Stomach (tissue), 9 donors: ENCODE measurements around the gene TANGO6. TPM values are rescaled to one million over a fixed set of nuclear protein-coding genes. Genes with fewer than 3 reads are reported as not detected.
A peak's percentile ranks its signal among the peaks of the same experiment; 100 is the strongest.
"Not testable (repeated sequence)": the region's sequence is repeated elsewhere in the genome, so short reads cannot be mapped to it uniquely, and the experiment has no call there.

ENCODE experiments used
- DNase-seq, 2 donors: peaks; one replicate each; pipeline versions ENCODE4 v3.0.0 to v3.0.0-alpha.2; 2013 to 2019
- H3K27ac ChIP-seq, 5 donors: fragments of 200-600 bp in 4 of 5; sonication (generic) in 4 of 5; one replicate each; pipeline ENCODE4 v1.5.1; 2013 to 2019; ENCODE audit warnings: mild to moderate bottlenecking in 1 of 5, moderate library complexity in 1 of 5
- H3K27me3 ChIP-seq, 3 donors: fragments of 200-600 bp; sonication (generic); one replicate each; pipeline ENCODE4 v1.5.1; 2017 to 2019; ENCODE audit warnings: mixed run types in 1 of 3
- H3K36me3 ChIP-seq, 4 donors: fragments of 200-600 bp; sonication (generic); 1 replicate in 3 of 4; 2 replicates in 1 of 4; pipeline ENCODE4 v1.5.1; 2016 to 2019
- H3K4me1 ChIP-seq, 4 donors: fragments of 200-600 bp; sonication (generic); one replicate each; pipeline ENCODE4 v1.5.1; 2016 to 2019
- H3K4me3 ChIP-seq, 4 donors: fragments of 200-600 bp; sonication (generic) in 3 of 4; one replicate each; pipeline ENCODE4 v1.5.1; 2016 to 2019; ENCODE audit warnings: mild to moderate bottlenecking in 1 of 4
- H3K9me3 ChIP-seq, 4 donors: fragments of 200-600 bp; sonication (generic); one replicate each; pipeline ENCODE4 v1.5.1; 2016 to 2019
- CTCF ChIP-seq, 7 experiments: fragments of 450-650 bp in 4 of 7; fragments of 200-600 bp in 3 of 7; sonication (generic) in 3 of 7; IDR thresholded peaks; one replicate each; pipeline ENCODE4 v1.5.1; 2016 to 2019; ENCODE audit warnings: antibody characterized with exemption in 7 of 7, control low read depth in 2 of 7, mild to moderate bottlenecking in 1 of 7
- EP300 ChIP-seq: sonication (generic); formaldehyde crosslinking; IDR thresholded peaks from one replicate; pipeline ENCODE4 v1.6.1; 2017; ENCODE audit warnings: antibody characterized with exemption
- POLR2A ChIP-seq, 4 donors: fragments of 450-650 bp; IDR thresholded peaks; one replicate each; pipeline ENCODE4 v1.6.1; 2016; ENCODE audit warnings: antibody characterized with exemption in 4 of 4, control low read depth in 2 of 4, mild to moderate bottlenecking in 1 of 4, moderate library complexity in 1 of 4
- POLR2AphosphoS5 ChIP-seq, 3 donors: sonication (generic); formaldehyde crosslinking; IDR thresholded peaks; one replicate each; pipeline ENCODE4 v1.6.1; 2016; ENCODE audit warnings: antibody characterized with exemption in 3 of 3
- WGBS, 5 donors: extraction: QIAGEN DNeasy Blood & Tissue Kit in 3 of 5; methylation state at CpG; one replicate each; pipeline versions ENCODE4 v1.1.5 to v1.1.7; 2013 to 2018; 5-methylcytosine and 5-hydroxymethylcytosine counted together
- intact Hi-C: fragments of 100-400 bp; cut with DNase I; formaldehyde crosslinking; loops from one replicate; pipeline ENCODE4 v1.15.1; 2023; ENCODE audit warnings: low total_unique reads
- polyA plus RNA-seq, 3 donors: library from polyadenylated mRNA; stranded (reverse); fragments of 200-250 nt; gene quantifications; one replicate each; pipeline ENCODE4 v1.2.3, GENCODE V29; 2013
- total RNA-seq, 5 donors: library from RNA; depleted of rRNA; stranded (reverse); fragments of >200 nt; gene quantifications; one replicate each; pipeline versions ENCODE4 v1.1.0 to v1.2.3, GENCODE V29; 2014 to 2016
- donor health status: healthy with polysubstance abuse.
- donor health status: Bipolar disorder and iron deficiency.
- donor health status: healthy.

TANGO6 gene
- total and polyA plus RNA-seq, 8 donors = 2.2 to 32.7 (median 11.4) TPM

- intact Hi-C loops = no loop called here
- H3K27ac ChIP-seq = peak overlapping the region in 3 of 5 donors; percentile 8 to 40 (median 33)
- WGBS, 5 donors = 53 to 63% (median 57%) methylated on average over 11 of the region's 11 CpGs
- H3K9me3 ChIP-seq = no peaks in the 10 kb centered on the region
- peak in 1 of 3 donors; percentile 2 for TF ChIP-seq POLR2AphosphoS5 (IDR thresholded peaks at IDR 0.05)
- TF ChIP-seq CTCF (IDR thresholded peaks at IDR 0.05) = no peak
- no peak for TF ChIP-seq EP300
- TF ChIP-seq POLR2A (IDR thresholded peaks at IDR 0.05) = no peak
- peaks cover 0 to 9% (median 5%) of the 10 kb centered on the region in 4 donors for H3K4me1 ChIP-seq
- H3K36me3 ChIP-seq = peaks cover 0 to 4% (median 0%) of the 10 kb centered on the region in 4 donors
- no peak overlapping the region for H3K4me3 ChIP-seq
- H3K27me3 ChIP-seq = no peaks in the 10 kb centered on the region
- peak in 1 of 2 donors; percentile 38 for DNase-seq
Measured at GRCh38 chr16:69057400-69058378, 214.4 kb downstream of the TANGO6 start.

GRCh38 chr16:69063491-69063890, 220.2 kb downstream of the TANGO6 start:
- H3K36me3 ChIP-seq, H3K9me3 ChIP-seq, H3K27ac ChIP-seq, H3K27me3 ChIP-seq, H3K4me1 ChIP-seq, intact Hi-C loops, H3K4me3 ChIP-seq, DNase-seq: not testable (repeated sequence)
- WGBS, 5 donors = 93 to 99% (median 94%) methylated on average over 8 of the region's 8 CpGs

DNA sequence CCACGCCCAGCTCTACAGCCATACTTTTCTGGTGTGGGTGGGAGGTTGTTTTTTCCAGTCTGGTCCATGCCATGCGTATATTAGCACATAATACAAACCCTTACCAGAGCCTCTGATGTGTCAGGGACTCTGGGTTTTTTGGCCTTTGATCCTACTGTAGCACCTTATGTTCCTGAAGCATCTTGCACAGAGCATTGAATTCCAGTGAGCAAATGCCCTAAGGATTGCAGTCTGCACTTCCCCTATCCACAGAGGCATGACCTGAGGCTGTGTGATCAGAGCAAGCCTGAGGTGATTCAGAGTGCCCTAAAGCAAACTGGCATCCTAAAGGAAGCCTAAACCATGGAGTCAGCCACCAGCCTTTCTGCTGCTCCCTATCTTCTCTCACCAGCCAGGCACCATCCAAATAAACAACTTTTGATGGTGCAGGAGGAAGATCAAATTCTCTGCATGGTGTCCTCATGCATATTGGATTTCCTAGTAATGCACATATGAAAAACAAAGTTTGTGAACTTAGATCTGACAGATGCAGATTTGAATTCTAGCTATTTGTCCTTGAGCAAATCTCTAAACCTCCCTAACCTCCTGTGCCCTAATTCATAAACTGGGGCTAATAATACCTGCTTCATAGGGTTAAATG, 220.9 kb downstream of the TANGO6 start:
- TF ChIP-seq CTCF (IDR thresholded peaks at IDR 0.05) (no peak), EP300 (no peak), POLR2A (IDR thresholded peaks at IDR 0.05) (no peak), POLR2AphosphoS5 (IDR thresholded peaks at IDR 0.05) (no peak)
- Histone ChIP-seq H3K27me3 (no peaks in the 10 kb centered on the region), H3K9me3 (no peaks in the 10 kb centered on the region), H3K36me3 (peaks cover 0 to 12% (median 5%) of the 10 kb centered on the region in 4 donors), H3K27ac (no peak overlapping the region), H3K4me3 (no peak overlapping the region), H3K4me1 (no peaks in the 10 kb centered on the region)
- intact Hi-C loops = no loop called here
- WGBS, 5 donors = 94 to 100% (median 97%) methylated on average over 2 of the region's 2 CpGs
- no peak for DNase-seq

DNA sequence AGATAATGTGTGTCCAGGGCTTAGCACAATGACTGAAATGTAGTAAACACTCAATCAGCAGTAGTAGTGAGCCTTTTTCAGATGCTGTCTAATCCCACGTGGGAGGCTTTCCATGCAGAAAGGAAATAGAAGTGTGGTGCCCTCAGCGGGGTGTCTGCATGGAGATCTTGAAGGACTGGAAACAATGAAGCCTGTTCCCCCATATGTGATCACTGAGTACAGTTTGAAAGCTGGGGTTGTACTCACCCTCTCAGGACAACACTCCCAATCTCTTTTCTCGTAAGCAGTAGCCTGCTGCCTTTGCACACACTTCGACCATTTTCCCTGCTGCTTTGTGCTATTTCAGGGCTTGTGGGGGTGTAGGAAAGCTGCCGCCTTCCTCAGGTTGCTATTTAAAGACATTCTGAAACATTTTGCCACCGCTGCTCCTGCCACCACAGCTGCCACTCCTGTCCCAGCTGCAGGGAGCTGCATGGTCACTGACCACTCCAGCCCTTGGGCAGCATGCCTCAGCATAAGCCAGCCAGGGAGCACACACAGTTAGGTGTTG, 221.5 kb downstream of the TANGO6 start:
- H3K4me1 ChIP-seq = no peaks in the 10 kb centered on the region
- no peaks in the 10 kb centered on the region for H3K9me3 ChIP-seq
- DNase-seq = no peak
- H3K27ac ChIP-seq = no peak overlapping the region
- H3K27me3 ChIP-seq = no peaks in the 10 kb centered on the region
- intact Hi-C loops = no loop called here
- no peak for TF ChIP-seq EP300
- TF ChIP-seq CTCF (IDR thresholded peaks at IDR 0.05) = no peak
- no peak for TF ChIP-seq POLR2AphosphoS5 (IDR thresholded peaks at IDR 0.05)
- no peak for TF ChIP-seq POLR2A (IDR thresholded peaks at IDR 0.05)
- H3K36me3 ChIP-seq = peaks cover 0 to 12% (median 5%) of the 10 kb centered on the region in 4 donors
- 70 to 87% (median 75%) methylated on average over 6 of the region's 6 CpGs for WGBS, 5 donors
- no peak overlapping the region for H3K4me3 ChIP-seq
